GM23248 (cell line): ENCODE measurements around the gene RNASE7. TPM values are rescaled to one million over a fixed set of nuclear protein-coding genes. Genes with fewer than 3 reads are reported as not detected.
A peak's percentile ranks its signal among the peaks of the same experiment; 100 is the strongest.
"Not testable (repeated sequence)": the region's sequence is repeated elsewhere in the genome, so short reads cannot be mapped to it uniquely, and the experiment has no call there.

Experiments
- DNase-seq: peaks from one replicate; pipeline ENCODE4 v3.0.0-alpha.2; 2015
- H2AFZ ChIP-seq: fragments of 200-600 bp; sonication (generic); 2 replicates; pipeline ENCODE4 v1.6.1; 2016; ENCODE audit warnings: antibody characterized with exemption
- H3F3A ChIP-seq: fragments of 200-600 bp; sonication (generic); 2 replicates; pipeline ENCODE4 v1.6.1; 2016; ENCODE audit warnings: mild to moderate bottlenecking, antibody characterized with exemption, mixed run types; ENCODE audit not compliant: insufficient read depth
- H3K27ac ChIP-seq: fragments of 200-600 bp; sonication (generic); 2 replicates; pipeline ENCODE4 v1.5.1; 2016; ENCODE audit warnings: mild to moderate bottlenecking
- H3K27me3 ChIP-seq: fragments of 200-600 bp; sonication (generic); replicated peaks from 2 replicates; pipeline ENCODE4 v1.6.1; 2016; ENCODE audit warnings: mild to moderate bottlenecking; ENCODE audit not compliant: insufficient read depth
- H3K36me3 ChIP-seq: fragments of 200-600 bp; sonication (generic); 2 replicates; pipeline ENCODE4 v1.6.1; 2016; ENCODE audit warnings: low read depth, mild to moderate bottlenecking
- H3K4me1 ChIP-seq: fragments of 200-600 bp; sonication (generic); 2 replicates; pipeline ENCODE4 v1.6.1; 2016; ENCODE audit warnings: mild to moderate bottlenecking; ENCODE audit not compliant: insufficient read depth
- H3K4me2 ChIP-seq: fragments of 200-600 bp; sonication (generic); one replicate; pipeline ENCODE4 v1.6.1; 2016; ENCODE audit warnings: mild to moderate bottlenecking; ENCODE audit not compliant: unreplicated experiment
- H3K4me3 ChIP-seq: fragments of 200-600 bp; sonication (generic); 2 replicates; pipeline ENCODE4 v1.5.1; 2016; ENCODE audit warnings: mild to moderate bottlenecking
- H3K79me2 ChIP-seq: fragments of 200-600 bp; sonication (generic); 2 replicates; pipeline ENCODE4 v1.6.1; 2016; ENCODE audit warnings: mild to moderate bottlenecking; ENCODE audit not compliant: insufficient read depth
- H3K9ac ChIP-seq: fragments of 200-600 bp; sonication (generic); 2 replicates; pipeline ENCODE4 v1.6.1; 2016; ENCODE audit warnings: mild to moderate bottlenecking
- H3K9me2 ChIP-seq: fragments of 200-600 bp; sonication (generic); 2 replicates; pipeline ENCODE4 v1.6.1; 2016; ENCODE audit warnings: mixed run types, mild to moderate bottlenecking, moderate library complexity; ENCODE audit not compliant: insufficient read depth
- H3K9me3 ChIP-seq: fragments of 200-600 bp; sonication (generic); one replicate; pipeline ENCODE4 v1.6.1; 2017; ENCODE audit warnings: low read depth
- H4K20me1 ChIP-seq: fragments of 200-600 bp; sonication (generic); 2 replicates; pipeline ENCODE4 v1.6.0; 2016; ENCODE audit not compliant: insufficient read depth
- EZH2 ChIP-seq: fragments of 200-600 bp; sonication (generic); IDR thresholded peaks from 2 replicates; pipeline ENCODE4 v1.6.1; 2018; ENCODE audit warnings: antibody characterized with exemption, mild to moderate bottlenecking; ENCODE audit not compliant: insufficient read depth, poor library complexity, severe bottlenecking
- EZH2phosphoT487 ChIP-seq: fragments of 200-600 bp; sonication (generic); IDR thresholded peaks from 2 replicates; pipeline ENCODE4 v1.6.1; 2018; ENCODE audit warnings: antibody characterized with exemption, moderate library complexity, mild to moderate bottlenecking, low read depth; ENCODE audit not compliant: insufficient read depth
- WGBS, 2 experiments: methylation state at CpG; one replicate each; pipeline ENCODE4 v1.1.6; 2015 to 2017; ENCODE audit warnings: low lambda C conversion rate in 2 of 2, low coverage in 1 of 2; ENCODE audit errors: missing lambda C conversion rate in 2 of 2; 5-methylcytosine and 5-hydroxymethylcytosine counted together
- in situ Hi-C: fragments of 300-500 bp; cut with MboI; formaldehyde crosslinking; loops from 2 replicates; pipeline ENCODE4 v1.15.0; 2020
- polyA plus RNA-seq: library from polyadenylated mRNA; unstranded; fragments of >200 nt; fragmentation: Nextera tagmentation; extraction: Ambion mirVana; gene quantifications from 2 replicates; pipeline ENCODE4 v1.2.1, GENCODE V29; 2016
- total RNA-seq: library from RNA; depleted of rRNA; stranded (reverse); fragments of >200 nt; shearing (Covaris generic); gene quantifications from 2 replicates; pipeline ENCODE4 v1.2.3, GENCODE V29; 2014

The RNASE7 gene
- total and polyA plus RNA-seq, 2 experiments from 2014 or later = not detected

- no peak overlapping the region for H3K9ac ChIP-seq
- no peaks in the 10 kb centered on the region for H3K79me2 ChIP-seq
- no peak overlapping the region for H3K4me3 ChIP-seq
- in situ Hi-C loops = no loop called here
- H3K4me1 ChIP-seq = peaks cover 13% of the 10 kb centered on the region
- 44 to 50% methylated on average over 3 of the region's 3 CpGs for WGBS, 2 experiments
- no peak for TF ChIP-seq EZH2phosphoT487
- TF ChIP-seq EZH2 = no peak
- no peaks in the 10 kb centered on the region for H3F3A ChIP-seq
- no peak overlapping the region for H3K27ac ChIP-seq
- no peak overlapping the region for H2AFZ ChIP-seq
- H3K4me2 ChIP-seq = no peak overlapping the region
- no peaks in the 10 kb centered on the region for H3K9me2 ChIP-seq
- H4K20me1 ChIP-seq = no peaks in the 10 kb centered on the region
- no peaks in the 10 kb centered on the region for H3K27me3 ChIP-seq
- H3K9me3 ChIP-seq = no peaks in the 10 kb centered on the region
- DNase-seq = no peak
- H3K36me3 ChIP-seq = no peaks in the 10 kb centered on the region
Observed at GRCh38 chr14:21037156-21037555, 5.0 kb upstream of the RNASE7 start.

GRCh38 chr14:21038441-21039422, 3.4 kb upstream of the RNASE7 start:
- no peaks in the 10 kb centered on the region for H3K79me2 ChIP-seq
- H3K4me1 ChIP-seq = peaks cover 13% of the 10 kb centered on the region
- TF ChIP-seq EZH2phosphoT487 = no peak
- TF ChIP-seq EZH2 = no peak
- H3K9me2 ChIP-seq = no peaks in the 10 kb centered on the region
- WGBS, 2 experiments = 31% methylated on average over 9 to 10 of the region's 10 CpGs
- H3K36me3 ChIP-seq = no peaks in the 10 kb centered on the region
- no peak overlapping the region for H3K4me2 ChIP-seq
- peak; percentile 35 for DNase-seq
- H3K9me3 ChIP-seq = no peaks in the 10 kb centered on the region
- no peaks in the 10 kb centered on the region for H4K20me1 ChIP-seq
- no peaks in the 10 kb centered on the region for H3K27me3 ChIP-seq
- H3K9ac ChIP-seq = no peak overlapping the region
- no peak overlapping the region for H3K27ac ChIP-seq
- H2AFZ ChIP-seq = peak overlapping the region; percentile 79
- no peak overlapping the region for H3K4me3 ChIP-seq
- in situ Hi-C loops = no loop called here
- no peaks in the 10 kb centered on the region for H3F3A ChIP-seq

- Histone ChIP-seq H3K9me3 (no peaks in the 10 kb centered on the region), H3K4me2 (no peak overlapping the region), H3K27me3 (no peaks in the 10 kb centered on the region), H4K20me1 (no peaks in the 10 kb centered on the region), H3K4me1 (peaks cover 13% of the 10 kb centered on the region), H3K79me2 (no peaks in the 10 kb centered on the region), H3K27ac (no peak overlapping the region), H2AFZ (peak overlapping the region; percentile 79), H3K4me3 (no peak overlapping the region), H3K36me3 (no peaks in the 10 kb centered on the region), H3K9ac (no peak overlapping the region), H3K9me2 (no peaks in the 10 kb centered on the region), H3F3A (no peaks in the 10 kb centered on the region)
- DNase-seq = peak; percentile 74
- in situ Hi-C loops = no loop called here
- TF ChIP-seq EZH2phosphoT487 = no peak
- TF ChIP-seq EZH2 = no peak
- WGBS, 2 experiments = 55 to 57% methylated on average over 8 of the region's 8 CpGs
Observed at GRCh38 chr14:21039585-21040369, 2.4 kb upstream of the RNASE7 start.

- no peak for TF ChIP-seq EZH2phosphoT487
- TF ChIP-seq EZH2 = no peak
- Histone ChIP-seq H3K4me2 (no peak overlapping the region), H3K4me3 (no peak overlapping the region), H3K27me3 (no peaks in the 10 kb centered on the region), H3K27ac (no peak overlapping the region), H3K79me2 (no peaks in the 10 kb centered on the region), H2AFZ (no peak overlapping the region), H3F3A (no peaks in the 10 kb centered on the region), H3K9me2 (no peaks in the 10 kb centered on the region), H3K9me3 (no peaks in the 10 kb centered on the region), H3K4me1 (peaks cover 13% of the 10 kb centered on the region), H3K36me3 (no peaks in the 10 kb centered on the region), H4K20me1 (no peaks in the 10 kb centered on the region), H3K9ac (no peak overlapping the region)
- no peak for DNase-seq
- 87 to 89% methylated on average over 8 of the region's 8 CpGs for WGBS, 2 experiments
- in situ Hi-C loops = no loop called here
Observed at GRCh38 chr14:21040370-21040925, 1.7 kb upstream of the RNASE7 start.

GRCh38 chr14:21040941-21041340, 1.2 kb upstream of the RNASE7 start:
- WGBS, 2 experiments = 72 to 75% methylated on average over 3 of the region's 3 CpGs

More at GRCh38 chr14:21040941-21041340, 1.2 kb upstream of the RNASE7 start:
- H3K9me2 ChIP-seq, H3K36me3 ChIP-seq, H4K20me1 ChIP-seq, H3K27me3 ChIP-seq, H3K9ac ChIP-seq, H2AFZ ChIP-seq, H3K79me2 ChIP-seq, H3K9me3 ChIP-seq, in situ Hi-C loops, DNase-seq, H3K4me3 ChIP-seq, H3K27ac ChIP-seq, H3F3A ChIP-seq, H3K4me2 ChIP-seq: not testable (repeated sequence)
- peaks cover 13% of the 10 kb centered on the region for H3K4me1 ChIP-seq
